Panc1 (cell line): ENCODE results near the gene RASA3. TPM values are rescaled to one million over a fixed set of nuclear protein-coding genes. Genes with fewer than 3 reads are reported as not detected.
"Not testable (repeated sequence)": the region's sequence is repeated elsewhere in the genome, so short reads cannot be mapped to it uniquely, and the experiment has no call there.

ENCODE experiments used
- ATAC-seq: fragments of 200-7000 bp; cut with Tn5 transposase; 2 replicates; pipeline ENCODE4 v1.9.1; 2020; ENCODE audit warnings: mild to moderate bottlenecking, moderate library complexity
- BruUV-seq: library from RNA; stranded (reverse); fragments of 400-500 nt; replicated peaks from 2 replicates; lab custom pipeline; 2021; lab: Mats Ljungman, UMichigan
- CTCF ChIA-PET: fragments of 300-600 bp; sonication (Branson Sonifier 250); formaldehyde crosslinking; loops from one replicate; lab custom pipeline; 2022; ENCODE audit warnings: antibody characterized with exemption; lab: Charles Lee
- POLR2A ChIA-PET: fragments of 300-600 bp; sonication (Branson Sonifier 250); formaldehyde crosslinking; loops from one replicate; lab custom pipeline; 2022; ENCODE audit warnings: antibody characterized with exemption; lab: Charles Lee
- DNase-seq: peaks from one replicate; pipeline ENCODE4 v3.0.0-alpha.2; 2010; ENCODE audit warnings: low read depth, low spot score
- H3K27ac ChIP-seq: 2 replicates; pipeline ENCODE4 v1.5.1; 2011; ENCODE audit warnings: mild to moderate bottlenecking, low read length, inconsistent platforms
- H3K27me3 ChIP-seq: fragments of 200-500 bp; sonication (Bioruptor generic); 2 replicates; pipeline ENCODE4 v1.6.0; 2014; ENCODE audit warnings: low read length, inconsistent platforms; ENCODE audit not compliant: control insufficient read depth, insufficient read depth
- H3K36me3 ChIP-seq: fragments of 200-500 bp; sonication (Bioruptor generic); 2 replicates; pipeline ENCODE4 v1.5.1; 2014; ENCODE audit warnings: inconsistent platforms, mild to moderate bottlenecking, low read length, moderate library complexity; ENCODE audit not compliant: control insufficient read depth, insufficient read depth
- H3K4me1 ChIP-seq: 2 replicates; pipeline ENCODE4 v1.5.1; 2011; ENCODE audit warnings: inconsistent platforms, mild to moderate bottlenecking, low read length, moderate library complexity; ENCODE audit not compliant: control insufficient read depth, insufficient read depth
- H3K4me3 ChIP-seq, 2 experiments: 2 replicates each; pipeline ENCODE4 v1.5.1; 2011 to 2012; ENCODE audit warnings: low read depth in 2 of 2, low read length in 2 of 2, mild to moderate bottlenecking in 2 of 2, inconsistent platforms in 1 of 2, moderate library complexity in 1 of 2
- H3K9me3 ChIP-seq: fragments of 200-500 bp; sonication (Bioruptor generic); 2 replicates; pipeline ENCODE4 v1.5.1; 2014; ENCODE audit warnings: low read depth, mild to moderate bottlenecking, inconsistent platforms, low read length, moderate library complexity; ENCODE audit not compliant: control insufficient read depth, insufficient read depth
- CTCF ChIP-seq: fragments of 450-650 bp; IDR thresholded peaks from 2 replicates; pipeline ENCODE4 v1.5.1; 2017; ENCODE audit warnings: mild to moderate bottlenecking
- POLR2AphosphoS5 ChIP-seq: IDR thresholded peaks from 2 replicates; pipeline ENCODE4 v1.6.1; 2012; ENCODE audit warnings: mild to moderate bottlenecking, low read depth, low read length, moderate library complexity
- REST ChIP-seq, 2 experiments: IDR thresholded peaks; 2 replicates each; pipeline ENCODE4 v1.6.1; 2011 to 2012; ENCODE audit warnings: low read depth in 2 of 2, control low read depth in 1 of 2, low read length in 1 of 2, mild to moderate bottlenecking in 1 of 2, moderate library complexity in 1 of 2; ENCODE audit not compliant: insufficient read depth in 1 of 2
- SIN3A ChIP-seq: IDR thresholded peaks from 2 replicates; pipeline ENCODE4 v1.6.1; 2012; ENCODE audit warnings: low read depth, mild to moderate bottlenecking, low read length, moderate library complexity, borderline replicate concordance; ENCODE audit not compliant: insufficient read depth
- in situ Hi-C: cut with HindIII; loops from 2 replicates; pipeline ENCODE4 v1.10.0; 2016; ENCODE audit warnings: low sequenced_read_pairs, low pct_unique_long_range_greater_than_20kb
- intact Hi-C: fragments of 100-400 bp; cut with micrococcal nuclease; formaldehyde crosslinking; loops from one replicate; pipeline ENCODE4 v1.10.0; 2022; ENCODE audit not compliant: unreplicated experiment
- total RNA-seq: library from RNA; stranded (reverse); gene quantifications from one replicate; pipeline ENCODE4 v1.2.1, GENCODE V29; 2021; ENCODE audit not compliant: unreplicated experiment

RASA3 gene
- total RNA-seq, 1 experiment from 2014 or later: 33.7 TPM

- POLR2A ChIA-PET: no interaction called here
- intact Hi-C loops: no loop called here
- DNase-seq: no peak
- no peak overlapping the region for H3K27ac ChIP-seq
- no peak for TF ChIP-seq CTCF
- TF ChIP-seq REST (IDR thresholded peaks at IDR 0.05; ENCODE audit: insufficient read depth in 1 of 2, low read depth in 2 of 2, low read length in 1 of 2): no peak
- TF ChIP-seq POLR2AphosphoS5: no peak
- TF ChIP-seq SIN3A: no peak
- H3K9me3 ChIP-seq: no peaks in the 10 kb centered on the region
- H3K36me3 ChIP-seq: no peaks in the 10 kb centered on the region
- CTCF ChIA-PET: no interaction called here
- no peaks in the 10 kb centered on the region for H3K27me3 ChIP-seq
- ATAC-seq: no peak; the same call in 1 of the 2 replicates
- H3K4me1 ChIP-seq: no peaks in the 10 kb centered on the region
- H3K4me3 ChIP-seq: no peak overlapping the region
- no TSS peak for BruUV-seq
- in situ Hi-C loops: no loop called here
These were observed 110.7 kb downstream of the RASA3 start for GRCh38 chr13:114021464-114022308.

- no peak overlapping the region for H3K4me3 ChIP-seq
- ATAC-seq: no peak
- no peaks in the 10 kb centered on the region for H3K4me1 ChIP-seq
- H3K27ac ChIP-seq: no peak overlapping the region
- CTCF ChIA-PET: no interaction called here
- H3K9me3 ChIP-seq: no peaks in the 10 kb centered on the region
- TF ChIP-seq REST (IDR thresholded peaks at IDR 0.05; ENCODE audit: insufficient read depth in 1 of 2, low read depth in 2 of 2, low read length in 1 of 2): no peak
- in situ Hi-C loops: no loop called here
- no peak for DNase-seq
- H3K27me3 ChIP-seq: no peaks in the 10 kb centered on the region
- no TSS peak for BruUV-seq
- intact Hi-C loops: no loop called here
- POLR2A ChIA-PET: no interaction called here
- no peaks in the 10 kb centered on the region for H3K36me3 ChIP-seq
These were observed 111.5 kb downstream of the RASA3 start for GRCh38 chr13:114020750-114021463.

GRCh38 chr13:114020134-114020533 is 112.3 kb downstream of the RASA3 start:
- in situ Hi-C loops, POLR2A ChIA-PET, H3K36me3 ChIP-seq, ATAC-seq, H3K27me3 ChIP-seq, H3K4me1 ChIP-seq, DNase-seq, H3K9me3 ChIP-seq, intact Hi-C loops, BruUV-seq, CTCF ChIA-PET, H3K27ac ChIP-seq, H3K4me3 ChIP-seq: not testable (repeated sequence)
